Right atrium auricular region (tissue), 2 donors: ENCODE data around the gene WDR11. TPM values are rescaled to one million over a fixed set of nuclear protein-coding genes. Genes with fewer than 3 reads are reported as not detected.

Experiments
- DNase-seq: peaks from one replicate; pipeline ENCODE4 v3.0.0-alpha.2; 2019; ENCODE audit warnings: low spot score
- H3K27ac ChIP-seq, 2 donors: fragments of 200-600 bp; sonication (generic); 1 replicate in 1 of 2; 2 replicates in 1 of 2; pipeline ENCODE4 v1.5.1; 2016 to 2019
- H3K27me3 ChIP-seq, 2 donors: fragments of 200-600 bp; sonication (generic); one replicate each; pipeline versions ENCODE4 v1.5.1 to v1.6.0; 2017 to 2019
- H3K36me3 ChIP-seq: fragments of 200-600 bp; sonication (generic); one replicate; pipeline ENCODE4 v1.5.1; 2016
- H3K4me1 ChIP-seq, 2 donors: fragments of 200-600 bp; sonication (generic); one replicate each; pipeline versions ENCODE4 v1.5.1 to v1.6.0; 2017 to 2019
- H3K4me3 ChIP-seq, 2 donors: fragments of 200-600 bp; sonication (generic); 1 replicate in 1 of 2; 2 replicates in 1 of 2; pipeline ENCODE4 v1.5.1; 2017 to 2019; ENCODE audit warnings: mild to moderate bottlenecking in 1 of 2, moderate library complexity in 1 of 2
- H3K9me3 ChIP-seq, 2 donors: fragments of 200-600 bp; sonication (generic); one replicate each; pipeline ENCODE4 v1.5.1; 2019
- total RNA-seq, 2 donors: library from RNA; depleted of rRNA; stranded (reverse); fragments of >200 nt; gene quantifications; one replicate each; pipeline ENCODE4 v1.1.0, GENCODE V29; 2016
- TF ChIP-seq, protein P1 (sequence below), 2 donors: fragments of 200-600 bp; sonication (generic); IDR thresholded peaks; one replicate each; pipeline ENCODE4 v1.5.1; 2019; ENCODE audit warnings: antibody characterized with exemption in 2 of 2

WDR11 gene
- total RNA-seq, 2 donors from 2014 or later, result 11.1 to 12.7 TPM

DNA sequence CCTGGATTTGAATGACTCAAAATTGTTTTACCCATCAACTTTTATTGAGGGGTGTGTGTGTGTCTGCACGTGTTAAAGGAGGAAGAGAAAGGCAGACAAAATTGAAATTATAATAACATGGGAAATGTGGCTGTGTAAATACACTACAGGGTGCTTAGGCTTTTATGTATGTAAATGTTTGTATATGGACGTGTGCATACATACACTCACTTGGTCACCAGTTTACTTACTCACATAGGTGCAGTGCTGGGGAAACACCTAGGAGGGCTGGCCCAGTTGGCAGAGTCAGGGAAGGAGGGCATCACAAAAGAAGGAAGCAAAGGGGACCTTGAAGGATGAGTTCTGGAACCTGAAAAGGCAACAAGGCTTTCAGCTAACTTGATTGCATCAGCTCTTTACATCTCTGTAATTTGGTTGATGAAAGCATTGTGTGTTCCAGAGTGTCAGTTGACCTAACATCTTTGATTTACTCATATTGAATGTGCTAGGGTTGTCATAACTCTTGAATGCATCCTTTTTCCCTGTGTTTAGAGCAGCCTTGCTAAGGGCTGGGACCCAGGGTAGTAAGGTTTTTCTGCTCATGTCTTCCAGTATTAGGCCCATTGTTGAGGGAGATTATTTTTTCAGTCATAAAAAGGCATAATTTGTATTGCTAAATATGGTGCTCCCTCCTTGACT, 10.2 kb downstream of the WDR11 start:
- TF ChIP-seq, protein P1, sequence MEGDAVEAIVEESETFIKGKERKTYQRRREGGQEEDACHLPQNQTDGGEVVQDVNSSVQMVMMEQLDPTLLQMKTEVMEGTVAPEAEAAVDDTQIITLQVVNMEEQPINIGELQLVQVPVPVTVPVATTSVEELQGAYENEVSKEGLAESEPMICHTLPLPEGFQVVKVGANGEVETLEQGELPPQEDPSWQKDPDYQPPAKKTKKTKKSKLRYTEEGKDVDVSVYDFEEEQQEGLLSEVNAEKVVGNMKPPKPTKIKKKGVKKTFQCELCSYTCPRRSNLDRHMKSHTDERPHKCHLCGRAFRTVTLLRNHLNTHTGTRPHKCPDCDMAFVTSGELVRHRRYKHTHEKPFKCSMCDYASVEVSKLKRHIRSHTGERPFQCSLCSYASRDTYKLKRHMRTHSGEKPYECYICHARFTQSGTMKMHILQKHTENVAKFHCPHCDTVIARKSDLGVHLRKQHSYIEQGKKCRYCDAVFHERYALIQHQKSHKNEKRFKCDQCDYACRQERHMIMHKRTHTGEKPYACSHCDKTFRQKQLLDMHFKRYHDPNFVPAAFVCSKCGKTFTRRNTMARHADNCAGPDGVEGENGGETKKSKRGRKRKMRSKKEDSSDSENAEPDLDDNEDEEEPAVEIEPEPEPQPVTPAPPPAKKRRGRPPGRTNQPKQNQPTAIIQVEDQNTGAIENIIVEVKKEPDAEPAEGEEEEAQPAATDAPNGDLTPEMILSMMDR (IDR thresholded peaks at IDR 0.05), result no peak
- DNase-seq, result no peak
- Histone ChIP-seq H3K27me3 (no peaks in the 10 kb centered on the region), H3K36me3 (peaks cover 48% of the 10 kb centered on the region), H3K9me3 (no peaks in the 10 kb centered on the region), H3K27ac (no peak overlapping the region), H3K4me1 (no peaks in the 10 kb centered on the region), H3K4me3 (no peak overlapping the region)

- no peaks in the 10 kb centered on the region for H3K9me3 ChIP-seq
- H3K27ac ChIP-seq, result no peak overlapping the region
- H3K36me3 ChIP-seq, result peaks cover 65% of the 10 kb centered on the region
- H3K27me3 ChIP-seq, result no peaks in the 10 kb centered on the region
- H3K4me1 ChIP-seq, result no peaks in the 10 kb centered on the region
- TF ChIP-seq, protein P1 (IDR thresholded peaks at IDR 0.05), result no peak
- no peak overlapping the region for H3K4me3 ChIP-seq
- DNase-seq, result no peak
Measured at GRCh38 chr10:120873741-120874140, 22.6 kb downstream of the WDR11 start.

GRCh38 chr10:120883071-120883470, 31.9 kb downstream of the WDR11 start:
- Histone ChIP-seq H3K9me3 (no peaks in the 10 kb centered on the region), H3K27me3 (no peaks in the 10 kb centered on the region), H3K4me1 (no peaks in the 10 kb centered on the region), H3K4me3 (no peak overlapping the region), H3K27ac (no peak overlapping the region), H3K36me3 (peaks cover 28% of the 10 kb centered on the region)
- no peak for DNase-seq
- TF ChIP-seq, protein P1 (IDR thresholded peaks at IDR 0.05), result no peak

- TF ChIP-seq, protein P1 (IDR thresholded peaks at IDR 0.05), result no peak
- Histone ChIP-seq H3K27ac (no peak overlapping the region), H3K27me3 (no peaks in the 10 kb centered on the region), H3K4me3 (no peak overlapping the region), H3K9me3 (no peaks in the 10 kb centered on the region), H3K4me1 (no peaks in the 10 kb centered on the region), H3K36me3 (peaks cover 42% of the 10 kb centered on the region)
- DNase-seq, result no peak
Measured at GRCh38 chr10:120887482-120887881, 36.3 kb downstream of the WDR11 start.

- peaks cover 44% of the 10 kb centered on the region for H3K36me3 ChIP-seq
- no peaks in the 10 kb centered on the region for H3K27me3 ChIP-seq
- H3K4me3 ChIP-seq, result no peak overlapping the region
- TF ChIP-seq, protein P1 (IDR thresholded peaks at IDR 0.05), result no peak
- no peak overlapping the region for H3K27ac ChIP-seq
- no peaks in the 10 kb centered on the region for H3K9me3 ChIP-seq
- no peak for DNase-seq
- H3K4me1 ChIP-seq, result no peaks in the 10 kb centered on the region
Measured at GRCh38 chr10:120891365-120891764, 40.2 kb downstream of the WDR11 start.

- no peaks in the 10 kb centered on the region for H3K9me3 ChIP-seq
- TF ChIP-seq, protein P1 (IDR thresholded peaks at IDR 0.05), result no peak
- no peak overlapping the region for H3K27ac ChIP-seq
- no peaks in the 10 kb centered on the region for H3K27me3 ChIP-seq
- H3K36me3 ChIP-seq, result peaks cover 32% of the 10 kb centered on the region
- no peaks in the 10 kb centered on the region for H3K4me1 ChIP-seq
- DNase-seq, result no peak
- no peak overlapping the region for H3K4me3 ChIP-seq
Measured at GRCh38 chr10:120894556-120894955, 43.4 kb downstream of the WDR11 start.
